ENCODE results near the gene BRK1. TPM values are rescaled to one million over a fixed set of nuclear protein-coding genes. Genes with fewer than 3 reads are reported as not detected.
"Not testable (repeated sequence)": the region's sequence is repeated elsewhere in the genome, so short reads cannot be mapped to it uniquely, and the experiment has no call there.

The BRK1 gene
- 110 TPM for polyA plus RNA-seq (2012; ENCODE audit: insufficient read depth, insufficient read length, low read depth)

DNA sequence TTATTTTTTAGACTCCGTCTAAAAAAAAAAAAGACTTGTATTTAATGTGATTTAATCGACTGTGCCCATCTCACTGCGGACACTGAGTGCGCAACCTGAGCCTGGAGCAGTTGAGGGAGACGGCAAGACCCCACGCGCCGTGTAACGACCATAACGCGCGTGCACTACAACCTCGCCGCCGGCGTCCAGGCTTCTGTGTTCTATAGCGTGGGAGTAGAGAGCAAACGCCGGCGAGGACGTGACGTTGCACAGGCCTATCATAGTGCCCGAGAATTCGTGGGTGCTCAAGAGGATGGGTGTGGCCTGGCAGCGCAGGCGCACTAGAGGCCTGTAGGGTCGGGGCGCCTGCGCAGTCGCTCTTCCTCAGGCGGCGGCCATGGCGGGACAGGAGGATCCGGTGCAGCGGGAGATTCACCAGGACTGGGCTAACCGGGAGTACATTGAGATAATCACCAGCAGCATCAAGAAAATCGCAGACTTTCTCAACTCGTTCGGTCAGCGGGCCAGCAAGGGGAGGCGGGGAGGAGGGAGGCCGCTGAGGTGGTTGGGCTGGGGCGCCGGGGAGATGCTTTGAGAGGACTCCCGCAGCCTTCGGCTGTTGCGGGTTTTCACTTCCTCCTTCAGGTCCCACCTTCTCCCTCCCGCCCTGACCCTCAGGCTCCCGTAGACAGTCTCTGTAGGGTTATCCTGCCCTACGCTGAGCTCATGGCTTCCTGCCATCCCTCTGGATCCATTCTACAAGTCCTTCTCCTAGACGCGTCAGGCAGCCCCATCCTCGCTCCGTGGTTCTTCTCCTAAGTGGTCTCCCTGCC, at the start of gene BRK1:
TSS of gene BRK1 (plus strand) at position 350 of the 812 bp plus-strand sequence. CDS start at position 377, 27 bp downstream.
- peak; percentile 88 for DNase-seq
- TF ChIP-seq CTCF (IDR thresholded peaks at IDR 0.05; ENCODE audit: low read depth, low read length) = no peak
- Histone ChIP-seq H3K4me3 (ENCODE audit: low read depth, low read length) (peak within 1 kb of the TSS; percentile 91), H3K4me1 (no peaks in the 10 kb centered on the region), H3K36me3 (no peaks in the 10 kb centered on the region), H3K9me3 (no peaks in the 10 kb centered on the region), H3K27me3 (no peaks in the 10 kb centered on the region)

- H3K9me3 ChIP-seq; H3K4me3 ChIP-seq (ENCODE audit: low read depth, low read length); H3K36me3 ChIP-seq; H3K27me3 ChIP-seq; H3K4me1 ChIP-seq; DNase-seq: not testable (repeated sequence)
Measured at GRCh38 chr3:10070077-10070476, 45.4 kb upstream of the BRK1 start.

DNA sequence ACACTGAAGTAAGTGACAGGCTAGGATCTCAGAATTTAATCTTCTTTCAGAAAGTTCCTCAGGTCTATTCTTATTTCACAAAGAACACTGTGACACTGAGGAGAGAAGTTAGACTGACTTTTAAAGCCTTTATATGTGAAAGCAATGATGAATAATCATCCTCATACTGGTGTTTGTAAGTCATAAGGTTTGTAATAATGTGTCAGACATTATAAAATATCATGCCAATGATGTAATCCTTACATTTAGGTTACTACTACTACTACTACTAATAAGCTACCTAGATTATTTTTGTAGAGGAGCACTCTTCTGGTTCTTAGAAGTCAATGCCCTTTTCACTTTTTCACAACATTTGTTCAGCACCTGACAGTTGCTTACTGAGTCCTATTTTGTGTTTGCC, 40.8 kb upstream of the BRK1 start:
- DNase-seq = no peak
- H3K27me3 ChIP-seq = no peaks in the 10 kb centered on the region
- no peak for TF ChIP-seq CTCF (IDR thresholded peaks at IDR 0.05; ENCODE audit: low read depth, low read length)
- H3K4me3 ChIP-seq (ENCODE audit: low read depth, low read length) = no peak overlapping the region
- H3K36me3 ChIP-seq = no peaks in the 10 kb centered on the region
- no peaks in the 10 kb centered on the region for H3K9me3 ChIP-seq
- no peaks in the 10 kb centered on the region for H3K4me1 ChIP-seq

GRCh38 chr3:10081871-10082270, 33.6 kb upstream of the BRK1 start:
- TF ChIP-seq CTCF (IDR thresholded peaks at IDR 0.05; ENCODE audit: low read depth, low read length) = no peak
- Histone ChIP-seq H3K4me1 (no peaks in the 10 kb centered on the region), H3K9me3 (no peaks in the 10 kb centered on the region), H3K27me3 (no peaks in the 10 kb centered on the region), H3K36me3 (no peaks in the 10 kb centered on the region), H3K4me3 (ENCODE audit: low read depth, low read length) (no peak overlapping the region)
- DNase-seq = no peak

- no peak for DNase-seq
- Histone ChIP-seq H3K27me3 (no peaks in the 10 kb centered on the region), H3K4me3 (ENCODE audit: low read depth, low read length) (no peak overlapping the region), H3K4me1 (no peaks in the 10 kb centered on the region), H3K36me3 (no peaks in the 10 kb centered on the region), H3K9me3 (no peaks in the 10 kb centered on the region)
- no peak for TF ChIP-seq CTCF (IDR thresholded peaks at IDR 0.05; ENCODE audit: low read depth, low read length)
Measured at GRCh38 chr3:10085738-10086137, 29.7 kb upstream of the BRK1 start.

GRCh38 chr3:10088256-10088655, 27.2 kb upstream of the BRK1 start:
- Histone ChIP-seq H3K4me3 (ENCODE audit: low read depth, low read length) (no peak overlapping the region), H3K36me3 (no peaks in the 10 kb centered on the region), H3K9me3 (no peaks in the 10 kb centered on the region), H3K4me1 (no peaks in the 10 kb centered on the region), H3K27me3 (no peaks in the 10 kb centered on the region)
- TF ChIP-seq CTCF (IDR thresholded peaks at IDR 0.05; ENCODE audit: low read depth, low read length) = no peak
- no peak for DNase-seq

All from BE2C (cell line).